HG02938 (cell line): Measurements from ENCODE around the gene TIMMDC1.
"Not testable (repeated sequence)": the region's sequence is repeated elsewhere in the genome, so short reads cannot be mapped to it uniquely, and the experiment has no call there.

Experiments
- ATAC-seq: cut with Tn5 transposase; IDR thresholded peaks from one replicate; pipeline ENCODE4 v1.9.1; 2021; ENCODE audit warnings: mild to moderate bottlenecking, moderate library complexity; ENCODE audit not compliant: unreplicated experiment

TIMMDC1 gene

GRCh38 chr3:119508172-119508845, 10.0 kb downstream of the TIMMDC1 start:
- no peak for ATAC-seq

- ATAC-seq, result no peak
Observed at GRCh38 chr3:119510690-119511089, 12.3 kb downstream of the TIMMDC1 start.

- ATAC-seq, result no peak
Observed at GRCh38 chr3:119514637-119515036, 16.3 kb downstream of the TIMMDC1 start.

GRCh38 chr3:119517112-119517511, 18.8 kb downstream of the TIMMDC1 start:
- ATAC-seq, result no peak

DNA sequence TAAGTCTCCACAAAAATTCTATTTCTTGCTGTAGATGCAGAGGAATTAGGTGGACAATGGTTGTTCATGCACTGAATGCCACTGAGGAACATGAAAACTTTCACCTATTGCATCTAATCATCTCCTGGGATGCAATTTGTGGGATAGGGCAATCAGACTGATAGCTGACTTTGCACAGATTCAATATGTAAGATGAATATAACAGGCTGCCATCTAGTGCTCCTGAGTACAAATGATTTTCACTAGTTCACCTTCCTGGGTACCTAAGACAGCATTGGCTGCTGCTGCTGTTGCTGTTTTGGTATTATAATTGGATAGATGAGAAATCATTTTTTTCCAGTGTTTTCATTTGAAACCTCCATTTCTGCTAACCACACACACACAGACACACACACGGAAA, 19.7 kb downstream of the TIMMDC1 start:
- ATAC-seq, result no peak

DNA sequence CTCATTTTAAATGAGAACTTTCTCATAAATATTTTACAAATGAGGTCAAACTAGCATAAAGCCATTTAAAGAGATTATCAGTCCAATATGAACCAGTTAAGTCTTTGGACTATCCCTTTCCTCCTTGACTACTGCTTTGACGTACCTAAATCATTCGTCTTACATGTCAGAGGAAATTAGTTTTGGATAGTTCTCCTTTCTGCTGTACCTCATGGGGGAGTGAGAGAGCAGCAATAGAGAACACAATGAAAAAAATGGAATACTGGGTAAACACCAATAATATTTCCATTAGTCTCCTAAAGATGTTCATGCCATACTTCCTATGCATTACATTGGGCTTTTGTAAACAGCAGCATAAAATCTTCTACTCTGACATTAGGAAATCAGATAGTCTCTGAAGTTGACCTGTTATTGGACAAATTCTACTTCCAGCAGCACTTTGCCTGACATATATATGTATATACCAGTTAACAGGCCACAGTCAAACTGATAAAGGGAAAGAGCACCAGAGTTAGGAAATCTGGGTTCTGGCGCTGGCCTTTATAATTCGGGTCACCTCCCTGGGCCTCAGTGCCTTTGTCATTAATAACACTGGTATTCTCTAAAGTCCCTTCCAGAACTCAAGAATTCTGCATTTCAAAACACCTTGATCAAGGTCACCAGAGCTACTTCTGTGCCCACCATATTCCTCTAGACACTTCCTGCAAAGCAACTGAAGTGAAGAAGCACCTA, 26.8 kb downstream of the TIMMDC1 start:
- ATAC-seq, result no peak

- ATAC-seq, result no peak
Observed at GRCh38 chr3:119527714-119528113, 29.4 kb downstream of the TIMMDC1 start.

DNA sequence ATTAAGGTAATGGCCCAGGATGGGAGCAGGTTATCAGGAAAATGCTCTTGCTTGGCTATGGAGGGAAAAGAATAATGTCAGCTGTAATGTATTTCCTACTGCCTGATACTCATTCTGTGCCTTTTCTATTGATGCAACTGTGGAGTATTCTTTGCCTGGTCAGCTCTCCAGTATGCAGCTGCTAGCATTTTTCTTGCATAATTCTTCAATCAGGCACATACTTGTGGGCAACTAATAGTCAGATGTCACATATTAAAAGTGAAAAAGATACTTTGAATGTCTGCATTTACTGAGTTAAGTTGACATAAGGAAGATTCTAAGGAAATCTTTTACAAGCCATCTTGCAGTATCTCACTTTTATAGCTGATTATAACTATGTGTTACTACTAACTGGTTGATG, 31.5 kb downstream of the TIMMDC1 start:
- ATAC-seq, result no peak

DNA sequence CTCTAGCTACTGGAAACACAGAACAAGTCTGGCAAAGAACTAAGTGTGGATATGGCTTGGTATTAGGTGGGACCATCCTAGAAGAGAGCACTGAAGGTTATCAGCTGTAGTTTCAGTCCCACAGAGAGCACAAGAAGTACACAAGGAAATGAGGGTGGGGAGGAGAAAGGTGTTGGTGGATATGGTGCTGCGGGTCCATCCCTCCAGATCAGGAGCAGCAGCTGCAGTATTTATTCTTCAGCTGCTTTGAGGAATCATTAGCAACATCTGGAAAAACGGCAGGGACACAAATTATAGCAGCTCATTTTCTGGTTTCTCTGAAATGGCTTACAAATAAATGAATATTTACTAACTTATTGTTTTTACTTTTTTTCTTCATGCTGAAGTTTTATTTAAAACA, 32.1 kb downstream of the TIMMDC1 start:
- ATAC-seq, result no peak

DNA sequence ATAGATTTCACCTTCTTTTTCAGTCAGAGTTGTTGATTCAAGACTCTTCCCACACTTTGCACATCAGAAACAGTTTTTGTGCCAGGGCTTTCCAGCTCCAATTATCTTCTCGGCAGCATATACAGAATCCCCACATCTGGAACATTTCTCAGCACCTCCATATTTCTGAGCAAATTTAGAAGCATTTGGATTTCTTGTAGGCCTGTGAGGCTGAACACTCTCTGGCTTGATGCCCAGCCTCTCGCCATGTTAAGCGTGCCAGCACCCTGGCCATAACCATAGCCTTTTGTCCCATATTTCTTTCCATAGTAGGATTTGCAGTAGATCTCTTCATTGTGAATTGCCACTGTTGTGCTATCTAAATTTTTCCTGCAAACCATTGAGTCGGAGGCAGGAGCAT, 32.8 kb downstream of the TIMMDC1 start:
- ATAC-seq, result no peak

DNA sequence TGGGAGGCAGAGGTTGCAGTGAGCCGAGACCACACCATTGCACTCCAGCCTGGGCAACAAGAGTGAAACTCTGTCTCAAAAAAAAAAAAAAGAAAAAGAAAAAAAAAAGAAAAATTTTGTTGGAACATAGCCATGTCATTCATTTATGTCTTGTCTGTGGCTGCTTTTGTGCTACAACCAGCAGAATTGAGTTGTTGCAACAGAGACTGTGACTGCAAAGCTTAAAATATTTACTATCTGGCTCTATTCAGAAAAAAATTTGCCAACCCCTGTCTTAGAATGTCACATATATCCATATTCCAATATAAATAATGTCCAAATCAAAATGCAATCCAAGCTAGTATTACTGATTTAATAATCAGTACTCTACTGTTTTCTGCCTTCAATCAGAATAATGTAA, 35.9 kb downstream of the TIMMDC1 start:
- no peak for ATAC-seq

DNA sequence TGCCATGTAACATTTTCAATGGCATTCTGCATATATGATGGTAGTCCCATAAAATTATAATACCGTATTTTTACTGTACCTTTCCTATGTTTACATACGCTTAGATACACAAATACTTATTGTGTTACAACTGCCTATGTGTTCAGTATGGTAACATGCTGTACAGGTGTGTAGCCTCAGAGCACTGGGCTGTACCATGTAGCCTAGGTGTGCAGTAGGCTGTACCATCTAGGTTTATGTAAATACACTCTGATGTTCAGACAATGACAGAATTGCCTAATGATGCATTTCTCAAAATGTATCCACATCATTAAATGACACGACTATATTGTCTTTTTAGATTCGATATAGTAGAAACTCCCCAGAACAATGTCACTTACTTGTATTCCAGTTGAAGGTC, 38.4 kb downstream of the TIMMDC1 start:
- no peak for ATAC-seq

- ATAC-seq, result no peak
Observed at GRCh38 chr3:119538772-119539171, 40.4 kb downstream of the TIMMDC1 start.

DNA sequence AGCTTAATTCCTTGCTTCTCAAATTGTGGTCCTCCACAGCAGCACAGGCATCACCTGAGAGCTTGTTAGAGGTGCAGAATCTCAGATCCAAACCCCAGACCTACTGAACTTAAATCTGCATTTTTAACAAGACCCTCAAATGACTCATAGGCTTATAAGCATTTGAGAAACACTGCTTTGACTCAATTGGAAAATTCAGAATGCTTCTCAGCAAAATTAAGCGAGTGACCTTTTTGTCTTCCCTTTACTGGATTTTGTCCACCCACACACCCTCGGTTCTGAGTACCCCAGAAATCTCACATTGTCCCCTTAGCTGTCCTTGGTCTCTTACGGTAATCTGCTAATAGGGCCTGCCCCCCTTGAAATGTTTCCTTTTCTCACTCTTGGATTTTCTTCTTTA, 43.2 kb downstream of the TIMMDC1 start:
- no peak for ATAC-seq

DNA sequence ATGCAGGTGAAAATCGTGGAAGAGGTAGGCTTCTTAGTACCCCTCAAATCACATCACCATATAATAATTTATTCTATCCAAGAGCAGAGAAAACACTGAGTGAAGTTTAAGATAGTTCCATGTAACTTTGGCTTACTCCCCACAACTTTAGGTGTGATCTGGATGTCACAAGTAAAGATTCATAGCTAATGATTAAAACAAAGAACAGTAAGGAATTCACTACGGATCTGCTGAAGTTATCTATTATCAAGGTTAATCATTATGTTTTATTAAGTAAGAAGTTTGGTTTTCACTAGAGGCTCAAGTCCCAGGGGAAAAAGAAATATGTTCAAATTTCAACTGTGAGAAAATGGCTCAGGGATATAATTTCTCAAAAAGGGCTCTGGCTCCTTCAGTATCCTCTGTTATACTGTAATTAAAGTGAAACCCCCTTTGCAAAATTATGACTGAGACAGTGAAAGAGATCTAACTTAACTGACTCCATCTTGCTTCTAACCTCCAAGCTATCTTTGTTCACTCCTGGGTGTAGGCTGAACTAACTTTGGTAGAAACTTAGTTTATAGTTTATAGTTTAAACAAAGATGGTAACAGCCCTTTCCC, 43.9 kb downstream of the TIMMDC1 start:
- no peak for ATAC-seq

DNA sequence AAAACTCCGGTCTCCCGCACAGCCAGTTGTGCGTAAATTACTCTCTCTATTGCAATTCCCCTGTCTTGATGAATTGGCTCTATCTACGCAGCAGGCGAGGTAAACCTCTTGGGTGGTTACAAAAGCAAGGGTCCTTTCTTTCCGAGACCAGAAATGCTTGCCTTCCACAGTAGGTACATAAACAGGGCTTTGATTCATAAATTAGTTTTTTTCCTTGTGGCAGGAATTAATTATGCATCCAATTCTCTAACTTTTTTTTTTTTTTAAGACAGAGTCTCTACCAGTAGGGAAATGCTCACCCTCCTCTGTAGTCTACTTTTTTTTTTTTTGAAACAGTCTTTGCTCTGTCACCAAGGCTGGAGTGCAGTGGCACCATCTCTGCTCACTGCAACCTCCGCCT, 44.8 kb downstream of the TIMMDC1 start:
- no peak for ATAC-seq

GRCh38 chr3:119547227-119547626, 48.9 kb downstream of the TIMMDC1 start:
- no peak for ATAC-seq

DNA sequence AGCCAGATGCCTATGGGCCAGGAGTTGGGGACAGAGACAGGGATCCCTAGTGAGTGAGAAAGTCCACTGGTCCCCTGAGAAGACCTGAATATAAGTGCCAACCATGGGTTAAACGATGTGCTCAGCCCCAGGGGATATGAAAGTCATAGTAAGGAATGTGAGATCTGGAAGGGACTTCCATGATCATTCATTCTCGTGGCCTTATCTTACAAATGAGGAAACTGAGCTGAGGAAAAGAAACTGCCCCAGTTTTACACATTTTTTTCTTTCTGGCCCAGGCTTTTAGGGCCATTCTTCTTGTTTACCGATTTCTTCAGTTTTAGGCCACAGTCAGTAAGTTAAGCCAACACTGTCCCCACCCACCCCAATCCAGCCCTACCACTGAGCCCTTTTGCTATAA, 50.0 kb downstream of the TIMMDC1 start:
- ATAC-seq, result no peak

DNA sequence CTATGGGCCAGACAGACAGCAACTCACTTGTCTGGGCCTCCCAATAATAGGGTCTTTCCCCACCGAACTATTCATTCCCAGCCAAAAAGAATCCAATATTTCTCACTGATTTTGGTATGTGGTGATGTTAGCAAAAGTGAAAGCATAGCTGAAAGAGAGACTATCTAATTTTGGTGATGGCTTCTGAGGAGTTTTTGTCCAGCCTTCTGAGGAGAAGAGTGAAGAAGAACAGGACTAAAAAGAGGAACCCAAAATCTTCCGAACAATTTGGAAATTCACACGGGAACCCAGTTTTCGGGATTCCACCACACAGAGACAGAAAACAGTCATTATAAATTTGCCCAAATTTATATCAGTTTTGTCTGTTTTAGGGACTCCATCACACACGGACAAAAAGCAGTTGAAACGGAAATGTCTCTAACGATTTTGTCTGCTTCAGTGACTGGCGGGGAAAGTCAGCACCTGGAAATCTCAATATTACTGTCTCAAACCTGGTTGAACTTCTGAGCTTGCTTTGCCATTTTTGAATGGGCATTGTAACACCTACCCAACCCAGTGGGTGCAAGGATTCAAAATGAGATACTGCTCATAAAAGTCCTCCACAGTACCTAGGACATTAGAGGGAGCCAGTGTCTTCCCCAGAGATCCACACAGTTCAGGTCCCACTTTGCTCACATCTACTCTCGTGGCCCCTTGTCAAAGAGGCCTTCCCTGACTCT, 52.0 kb downstream of the TIMMDC1 start:
- ATAC-seq, result peak; percentile 33

- no peak for ATAC-seq
Observed at GRCh38 chr3:119551598-119551997, 53.3 kb downstream of the TIMMDC1 start.

DNA sequence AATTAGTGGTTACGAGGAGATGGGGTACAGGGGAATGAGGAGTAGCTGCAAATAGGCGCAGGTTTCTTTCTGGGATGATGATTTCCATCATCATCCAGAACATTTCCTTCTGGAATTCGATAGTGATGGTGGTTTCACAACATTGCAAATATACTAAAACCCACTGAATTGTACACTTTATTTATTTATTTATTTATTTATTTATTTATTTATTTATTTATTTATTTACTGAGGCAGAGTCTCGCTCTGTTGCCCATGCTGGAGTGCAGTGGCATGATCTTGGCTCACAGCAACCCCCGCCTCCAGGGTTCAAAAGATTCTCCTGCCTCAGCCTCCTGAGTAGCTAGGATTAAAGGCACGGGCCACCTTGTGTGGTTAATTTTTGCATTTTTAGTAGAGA, 54.6 kb downstream of the TIMMDC1 start:
- ATAC-seq, result not testable (repeated sequence)
